ENCODE measurements around the gene SDK2. TPM values are rescaled to one million over a fixed set of nuclear protein-coding genes. Genes with fewer than 3 reads are reported as not detected.

The SDK2 gene
- total RNA-seq, 3 donors from 2014 or later (not counting 1 experiment from before 2014, with no cell fraction given), result 0.41 to 0.90 (median 0.49) TPM

DNA sequence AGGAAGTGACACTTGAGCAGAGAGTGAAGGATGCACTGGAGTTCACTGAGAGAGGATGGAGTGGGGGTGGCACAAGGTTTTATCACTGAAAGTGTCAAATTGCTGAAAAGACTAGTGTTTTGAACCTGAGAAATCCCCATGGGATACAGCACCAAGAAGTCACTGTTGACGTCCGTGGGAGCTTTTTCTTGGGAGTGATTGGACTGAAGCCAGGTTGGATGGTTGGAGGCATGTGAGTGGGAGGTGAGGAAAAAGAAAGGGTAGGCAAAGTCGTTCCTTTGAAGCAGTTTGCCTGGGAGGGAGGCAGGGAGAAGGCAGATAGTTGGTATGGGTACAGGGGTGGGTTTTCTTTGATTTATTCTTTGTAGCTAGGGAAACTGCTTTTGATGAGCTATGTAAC, 39.9 kb upstream of the SDK2 start:
- TF ChIP-seq, protein P1, sequence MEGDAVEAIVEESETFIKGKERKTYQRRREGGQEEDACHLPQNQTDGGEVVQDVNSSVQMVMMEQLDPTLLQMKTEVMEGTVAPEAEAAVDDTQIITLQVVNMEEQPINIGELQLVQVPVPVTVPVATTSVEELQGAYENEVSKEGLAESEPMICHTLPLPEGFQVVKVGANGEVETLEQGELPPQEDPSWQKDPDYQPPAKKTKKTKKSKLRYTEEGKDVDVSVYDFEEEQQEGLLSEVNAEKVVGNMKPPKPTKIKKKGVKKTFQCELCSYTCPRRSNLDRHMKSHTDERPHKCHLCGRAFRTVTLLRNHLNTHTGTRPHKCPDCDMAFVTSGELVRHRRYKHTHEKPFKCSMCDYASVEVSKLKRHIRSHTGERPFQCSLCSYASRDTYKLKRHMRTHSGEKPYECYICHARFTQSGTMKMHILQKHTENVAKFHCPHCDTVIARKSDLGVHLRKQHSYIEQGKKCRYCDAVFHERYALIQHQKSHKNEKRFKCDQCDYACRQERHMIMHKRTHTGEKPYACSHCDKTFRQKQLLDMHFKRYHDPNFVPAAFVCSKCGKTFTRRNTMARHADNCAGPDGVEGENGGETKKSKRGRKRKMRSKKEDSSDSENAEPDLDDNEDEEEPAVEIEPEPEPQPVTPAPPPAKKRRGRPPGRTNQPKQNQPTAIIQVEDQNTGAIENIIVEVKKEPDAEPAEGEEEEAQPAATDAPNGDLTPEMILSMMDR (IDR thresholded peaks at IDR 0.05), result no peak
- Histone ChIP-seq H3K4me1 (ENCODE audit: control insufficient read depth, insufficient read depth, low read length) (no peaks in the 10 kb centered on the region), H3K27me3 (ENCODE audit: control insufficient read depth, insufficient read depth, low read length) (no peaks in the 10 kb centered on the region), H3K4me3 (ENCODE audit: low read length) (no peak overlapping the region), H3K9me3 (ENCODE audit: control insufficient read depth, insufficient read depth, low read length) (peaks cover 2% of the 10 kb centered on the region), H3K27ac (ENCODE audit: low read length) (no peak overlapping the region), H3K36me3 (ENCODE audit: control insufficient read depth, insufficient read depth, low read length) (no peaks in the 10 kb centered on the region)
- DNase-seq, result no peak
- Mint-ChIP-seq H3K27ac (no peak overlapping the region), H3K4me3 (no peak overlapping the region), H3K9me3 (peaks cover 0 to 2% of the 10 kb centered on the region in 2 donors), H3K4me1 (no peaks in the 10 kb centered on the region), H3K27me3 (ENCODE audit: low read depth in 2 of 2) (peaks cover 16 to 17% of the 10 kb centered on the region in 2 donors), H3K36me3 (no peaks in the 10 kb centered on the region)
- 82% methylated on average over 3 of the region's 3 CpGs for WGBS (ENCODE audit: insufficient coverage)
- ATAC-seq, result no peak
- intact Hi-C loops (cut with micrococcal nuclease), result no loop called here

DNA sequence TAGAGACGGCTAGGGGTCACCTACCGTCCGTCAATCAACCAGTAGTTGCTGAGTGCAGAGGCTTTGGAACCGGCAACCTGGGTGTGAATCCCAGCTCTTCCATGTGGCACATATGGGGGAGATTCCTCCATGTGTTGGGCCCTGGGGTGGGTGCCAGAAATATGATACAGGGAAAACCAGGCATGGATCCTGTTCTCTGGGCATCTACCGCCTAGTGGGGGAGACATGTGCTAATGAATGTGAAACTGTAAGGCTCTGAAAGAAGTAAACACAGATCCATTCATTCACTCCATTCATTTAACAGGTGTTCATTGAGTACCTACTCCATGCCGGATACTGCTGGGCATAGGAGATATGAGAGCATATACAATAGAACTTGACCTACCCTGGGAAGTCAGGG, 39.5 kb upstream of the SDK2 start:
- DNase-seq (no peak), ATAC-seq (no peak)
- Mint-ChIP-seq H3K36me3 (no peaks in the 10 kb centered on the region), H3K27ac (no peak overlapping the region), H3K9me3 (peaks cover 0 to 2% of the 10 kb centered on the region in 2 donors), H3K27me3 (ENCODE audit: low read depth in 2 of 2) (peaks cover 13 to 19% of the 10 kb centered on the region in 2 donors), H3K4me1 (no peaks in the 10 kb centered on the region), H3K4me3 (no peak overlapping the region)
- WGBS (ENCODE audit: insufficient coverage), result 92% methylated on average over 5 of the region's 6 CpGs
- Histone ChIP-seq H3K9me3 (ENCODE audit: control insufficient read depth, insufficient read depth, low read length) (peaks cover 2% of the 10 kb centered on the region), H3K27ac (ENCODE audit: low read length) (no peak overlapping the region), H3K27me3 (ENCODE audit: control insufficient read depth, insufficient read depth, low read length) (no peaks in the 10 kb centered on the region), H3K4me1 (ENCODE audit: control insufficient read depth, insufficient read depth, low read length) (no peaks in the 10 kb centered on the region), H3K36me3 (ENCODE audit: control insufficient read depth, insufficient read depth, low read length) (no peaks in the 10 kb centered on the region), H3K4me3 (ENCODE audit: low read length) (no peak overlapping the region)
- TF ChIP-seq, protein P1 (IDR thresholded peaks at IDR 0.05), result no peak
- intact Hi-C loops (cut with micrococcal nuclease), result no loop called here

DNA sequence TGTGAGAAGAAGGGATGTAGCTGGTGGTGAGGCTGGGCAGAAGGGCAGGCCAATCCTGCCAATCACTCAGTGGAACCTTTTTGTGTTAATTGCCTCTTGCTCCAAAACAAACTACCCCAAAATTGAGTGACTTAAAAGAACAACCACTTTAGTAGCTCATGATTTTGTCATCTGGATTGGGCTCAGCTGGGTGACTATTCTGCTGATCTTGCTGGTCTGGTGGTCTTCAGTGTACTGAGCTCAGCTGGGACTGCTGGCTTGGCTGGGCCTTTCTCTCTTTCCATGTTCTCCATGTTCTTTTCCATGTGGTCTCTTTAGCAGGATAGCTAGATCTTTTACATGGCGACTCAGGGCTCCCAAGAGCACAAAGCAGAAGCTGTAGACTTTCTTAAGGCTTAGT, 37.7 kb upstream of the SDK2 start:
- no peaks in the 10 kb centered on the region for H3K4me1 Mint-ChIP-seq
- WGBS (ENCODE audit: insufficient coverage), result 71% methylated on average over 1 of the region's 1 CpG
- Histone ChIP-seq H3K27ac (ENCODE audit: low read length) (no peak overlapping the region), H3K9me3 (ENCODE audit: control insufficient read depth, insufficient read depth, low read length) (peaks cover 2% of the 10 kb centered on the region), H3K36me3 (ENCODE audit: control insufficient read depth, insufficient read depth, low read length) (no peaks in the 10 kb centered on the region), H3K4me1 (ENCODE audit: control insufficient read depth, insufficient read depth, low read length) (no peaks in the 10 kb centered on the region), H3K4me3 (ENCODE audit: low read length) (no peak overlapping the region), H3K27me3 (ENCODE audit: control insufficient read depth, insufficient read depth, low read length) (no peaks in the 10 kb centered on the region)
- H3K27me3 Mint-ChIP-seq (ENCODE audit: low read depth in 2 of 2), result peaks cover 18 to 26% of the 10 kb centered on the region in 2 donors
- no peak overlapping the region for H3K4me3 Mint-ChIP-seq
- TF ChIP-seq, protein P1 (IDR thresholded peaks at IDR 0.05), result no peak
- intact Hi-C loops (cut with micrococcal nuclease), result no loop called here
- DNase-seq (no peak), ATAC-seq (no peak)
- H3K9me3 Mint-ChIP-seq, result peaks cover 0 to 2% of the 10 kb centered on the region in 2 donors
- H3K27ac Mint-ChIP-seq, result no peak overlapping the region
- no peaks in the 10 kb centered on the region for H3K36me3 Mint-ChIP-seq

DNA sequence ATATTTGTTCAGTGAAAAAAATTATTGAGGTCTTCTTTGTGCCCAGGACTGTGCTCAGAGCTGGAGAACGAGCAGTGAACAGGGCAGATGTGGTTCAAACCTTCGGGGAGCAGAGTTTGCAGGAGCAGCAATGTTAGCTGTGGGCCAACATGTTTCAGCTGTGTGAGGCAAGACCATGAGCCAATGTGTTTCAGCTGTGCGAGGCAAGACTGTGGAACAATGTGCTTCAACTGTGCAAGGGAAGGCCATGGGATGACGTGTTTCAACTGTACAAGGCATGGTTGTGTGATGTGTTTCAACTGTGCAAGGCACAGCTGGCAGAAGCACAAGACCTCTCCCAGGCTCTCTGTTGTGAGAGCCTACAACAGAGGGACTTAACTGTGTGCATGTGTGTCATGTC, 35.2 kb upstream of the SDK2 start:
- ATAC-seq (no peak), DNase-seq (no peak)
- Mint-ChIP-seq H3K27ac (no peak overlapping the region), H3K27me3 (ENCODE audit: low read depth in 2 of 2) (peaks cover 28 to 37% of the 10 kb centered on the region in 2 donors), H3K36me3 (no peaks in the 10 kb centered on the region), H3K9me3 (no peaks in the 10 kb centered on the region), H3K4me1 (no peaks in the 10 kb centered on the region), H3K4me3 (no peak overlapping the region)
- intact Hi-C loops (cut with micrococcal nuclease), result no loop called here
- H3K27ac ChIP-seq (ENCODE audit: low read length), result no peak overlapping the region
- peaks cover 2% of the 10 kb centered on the region for H3K9me3 ChIP-seq (ENCODE audit: control insufficient read depth, insufficient read depth, low read length)
- no peak overlapping the region for H3K4me3 ChIP-seq (ENCODE audit: low read length)
- no peaks in the 10 kb centered on the region for H3K36me3 ChIP-seq (ENCODE audit: control insufficient read depth, insufficient read depth, low read length)
- H3K27me3 ChIP-seq (ENCODE audit: control insufficient read depth, insufficient read depth, low read length), result no peaks in the 10 kb centered on the region
- TF ChIP-seq, protein P1 (IDR thresholded peaks at IDR 0.05), result no peak
- 82% methylated on average over 4 of the region's 4 CpGs for WGBS (ENCODE audit: insufficient coverage)
- H3K4me1 ChIP-seq (ENCODE audit: control insufficient read depth, insufficient read depth, low read length), result no peaks in the 10 kb centered on the region
